Aorta (tissue), 5 donors: ENCODE measurements around the gene HYAL3. TPM values are rescaled to one million over a fixed set of nuclear protein-coding genes. Genes with fewer than 3 reads are reported as not detected.
"Not testable (repeated sequence)": the region's sequence is repeated elsewhere in the genome, so short reads cannot be mapped to it uniquely, and the experiment has no call there.

Experiments used
- ATAC-seq: fragments of 200-7000 bp; cut with Tn5 transposase; one replicate; pipeline ENCODE4 v1.9.1; 2022; ENCODE audit warnings: moderate library complexity; ENCODE audit not compliant: low FRiP score
- DNase-seq, 2 donors: peaks; one replicate each; pipeline ENCODE4 v3.0.0-alpha.2; 2020
- H3K27ac ChIP-seq, 2 donors: one replicate each; pipeline ENCODE4 v1.5.1; 2013; ENCODE audit warnings: low read length in 2 of 2, mild to moderate bottlenecking in 2 of 2, moderate library complexity in 2 of 2, control low read depth in 1 of 2, inconsistent platforms in 1 of 2, low read depth in 1 of 2
- H3K27me3 ChIP-seq, 2 donors: one replicate each; pipeline ENCODE4 v1.6.1; 2013; ENCODE audit warnings: control low read depth in 1 of 2, low read length in 1 of 2, mild to moderate bottlenecking in 1 of 2, moderate library complexity in 1 of 2; ENCODE audit not compliant: insufficient read depth in 2 of 2, control insufficient read depth in 1 of 2
- H3K36me3 ChIP-seq, 2 donors: one replicate each; pipeline ENCODE4 v1.6.1; 2013; ENCODE audit warnings: control low read depth in 1 of 2, low read length in 1 of 2, mild to moderate bottlenecking in 1 of 2; ENCODE audit not compliant: insufficient read depth in 2 of 2, control insufficient read depth in 1 of 2
- H3K4me1 ChIP-seq, 2 donors: one replicate each; pipeline ENCODE4 v1.6.1; 2013; ENCODE audit warnings: low read length in 2 of 2, control low read depth in 1 of 2, mild to moderate bottlenecking in 1 of 2, moderate library complexity in 1 of 2; ENCODE audit not compliant: insufficient read depth in 2 of 2, control insufficient read depth in 1 of 2
- H3K4me3 ChIP-seq, 2 donors: one replicate each; pipeline ENCODE4 v1.5.1; 2013; ENCODE audit warnings: low read length in 2 of 2, control low read depth in 1 of 2, mild to moderate bottlenecking in 1 of 2
- H3K9me3 ChIP-seq: one replicate; pipeline ENCODE4 v1.6.1; 2013; ENCODE audit warnings: mild to moderate bottlenecking, low read length; ENCODE audit not compliant: control insufficient read depth
- WGBS, 2 donors: extraction: QIAGEN DNeasy Blood & Tissue Kit; methylation state at CpG; one replicate each; pipeline ENCODE4 v1.1.7; 2013; 5-methylcytosine and 5-hydroxymethylcytosine counted together
- intact Hi-C, 2 donors: fragments of 100-400 bp; cut with DNase I; formaldehyde crosslinking; loops; one replicate each; pipeline versions ENCODE4 v1.14.2 to v1.15.0; 2022
- polyA plus RNA-seq, 2 donors: library from polyadenylated mRNA; stranded (reverse); fragments of 200-250 nt; gene quantifications; one replicate each; pipeline ENCODE4 v1.2.3, GENCODE V29; 2013
- total RNA-seq, 2 donors: library from RNA; stranded (reverse); fragmentation: NEBNext Ultra II Directional; extraction: Animal tissue kit (Norgen Biotek cat#: 25700); gene quantifications; one replicate each; pipeline ENCODE4 v1.2.1, GENCODE V29; 2021
- donor health status: healthy with polysubstance abuse.
- donor health status: Bipolar disorder and iron deficiency.
- donor health status: DM: no; HTN: no; CAD: no.
- donor health status: DM: no; HTN: no; CAD: no.
- donor health status: DM: yes; HTN: yes; CAD: no.

The HYAL3 gene
- total and polyA plus RNA-seq, 4 donors: 0.63 to 5.1 (median 2.5) TPM

DNA sequence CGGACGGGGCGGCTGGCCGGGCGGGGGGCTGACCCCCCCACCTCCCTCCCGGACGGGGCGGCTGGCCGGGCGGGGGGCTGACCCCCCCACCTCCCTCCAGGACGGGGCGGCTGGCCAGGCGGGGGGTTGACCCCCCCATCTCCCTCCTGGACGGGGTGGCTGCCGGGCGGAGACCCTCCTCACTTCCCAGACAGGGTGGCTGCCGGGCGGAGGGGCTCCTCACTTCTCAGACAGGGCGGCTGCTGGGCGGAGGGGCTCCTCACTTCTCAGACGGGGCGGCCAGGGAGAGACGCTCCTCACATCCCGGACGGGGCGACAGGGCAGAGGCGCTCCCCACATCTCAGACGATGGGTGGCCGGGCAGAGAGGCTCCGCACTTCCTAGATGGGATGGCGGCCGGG lies 12.8 kb upstream of the HYAL3 start:
- H3K36me3 ChIP-seq, H3K4me1 ChIP-seq, H3K27ac ChIP-seq, H3K4me3 ChIP-seq, H3K27me3 ChIP-seq, intact Hi-C loops, ATAC-seq, H3K9me3 ChIP-seq: not testable (repeated sequence)
- DNase-seq: peak in 1 of 2 donors; percentile 42
- 86 to 87% methylated on average over 13 to 32 of the region's 32 CpGs for WGBS, 2 donors

DNA sequence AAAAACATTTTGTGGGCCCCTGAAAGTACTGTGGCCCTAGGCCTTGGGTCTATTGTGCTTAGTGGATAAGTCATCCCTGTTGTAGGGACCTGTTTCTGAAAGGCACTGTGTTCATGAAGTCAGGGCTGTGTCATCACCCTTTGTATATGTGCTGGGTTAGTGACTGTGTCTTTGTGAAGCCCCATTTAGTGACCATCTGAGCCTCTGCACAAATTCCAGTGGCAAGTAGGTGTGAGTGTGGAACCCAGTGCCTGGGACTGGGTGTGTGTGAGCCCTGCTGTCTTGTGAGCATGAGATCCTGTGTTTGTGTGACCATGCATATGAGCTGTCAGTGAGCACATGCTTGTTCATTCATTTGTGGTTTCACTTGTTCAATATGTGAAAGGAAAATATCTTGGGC lies 5.4 kb upstream of the HYAL3 start:
- Histone ChIP-seq H3K4me1 (no peaks in the 10 kb centered on the region), H3K4me3 (no peak overlapping the region), H3K27ac (no peak overlapping the region), H3K27me3 (no peaks in the 10 kb centered on the region), H3K9me3 (no peaks in the 10 kb centered on the region), H3K36me3 (no peaks in the 10 kb centered on the region)
- no peak for ATAC-seq
- intact Hi-C loops: no loop called here
- DNase-seq: no peak

GRCh38 chr3:50303013-50303815 lies 4.0 kb upstream of the HYAL3 start, which contains the start of gene HYAL1:
HYAL1 (minus strand) TSS chr3:50303574; CDS start chr3:50302956, 618 bp downstream.
- 68 to 71% methylated on average over 14 of the region's 14 CpGs for WGBS, 2 donors
- H3K4me3 ChIP-seq: no peak within 1 kb of the TSS
- no peaks in the 10 kb centered on the region for H3K9me3 ChIP-seq
- H3K4me1 ChIP-seq: no peaks in the 10 kb centered on the region
- H3K36me3 ChIP-seq: no peaks in the 10 kb centered on the region
- no peak within 1 kb of the TSS for H3K27ac ChIP-seq
- intact Hi-C loops: no loop called here
- peak; percentile 28 for ATAC-seq
- DNase-seq: peak; percentile 57 to 83
- no peaks in the 10 kb centered on the region for H3K27me3 ChIP-seq

GRCh38 chr3:50302095-50303012 lies 3.1 kb upstream of the HYAL3 start:
- H3K27ac ChIP-seq: no peak overlapping the region
- no peaks in the 10 kb centered on the region for H3K9me3 ChIP-seq
- no peak for ATAC-seq
- WGBS, 2 donors: 86 to 89% methylated on average over 32 of the region's 32 CpGs
- no peaks in the 10 kb centered on the region for H3K36me3 ChIP-seq
- no peaks in the 10 kb centered on the region for H3K4me1 ChIP-seq
- H3K27me3 ChIP-seq: no peaks in the 10 kb centered on the region
- no peak overlapping the region for H3K4me3 ChIP-seq
- intact Hi-C loops: no loop called here
- DNase-seq: peak in 1 of 2 donors; percentile 48

DNA sequence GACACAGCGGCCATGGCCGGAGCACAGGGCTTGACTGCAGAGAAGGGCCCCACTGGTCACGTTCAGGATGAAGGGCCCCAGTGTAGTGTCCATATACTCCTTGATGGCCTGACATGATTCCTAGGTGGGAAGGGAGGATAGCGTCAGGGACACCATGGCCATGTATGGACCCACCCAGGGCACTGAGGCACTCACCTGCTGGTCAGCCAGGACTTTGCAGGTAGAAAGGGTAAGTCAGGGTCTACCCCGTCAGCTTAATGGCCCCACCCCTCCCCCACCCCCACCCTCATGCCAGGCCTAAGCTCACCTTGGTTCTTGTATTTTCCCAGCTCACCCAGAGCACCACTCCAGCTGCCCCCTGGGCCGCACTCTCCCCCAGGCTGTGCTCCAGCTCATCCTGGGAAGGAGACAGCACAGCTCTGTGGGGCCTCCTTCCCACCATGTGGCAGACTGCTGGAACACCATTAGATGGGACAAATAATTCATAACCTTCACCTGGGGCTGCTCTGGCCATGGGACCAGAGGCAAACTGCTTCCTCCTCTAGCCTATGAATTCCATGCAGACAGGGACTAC lies 1.6 kb upstream of the HYAL3 start:
- DNase-seq: no peak
- no peak overlapping the region for H3K4me3 ChIP-seq
- ATAC-seq: no peak
- WGBS, 2 donors: 86% methylated on average over 6 of the region's 6 CpGs
- H3K27me3 ChIP-seq: no peaks in the 10 kb centered on the region
- H3K36me3 ChIP-seq: no peaks in the 10 kb centered on the region
- intact Hi-C loops: no loop called here
- H3K9me3 ChIP-seq: no peaks in the 10 kb centered on the region
- no peak overlapping the region for H3K27ac ChIP-seq
- no peaks in the 10 kb centered on the region for H3K4me1 ChIP-seq

DNA sequence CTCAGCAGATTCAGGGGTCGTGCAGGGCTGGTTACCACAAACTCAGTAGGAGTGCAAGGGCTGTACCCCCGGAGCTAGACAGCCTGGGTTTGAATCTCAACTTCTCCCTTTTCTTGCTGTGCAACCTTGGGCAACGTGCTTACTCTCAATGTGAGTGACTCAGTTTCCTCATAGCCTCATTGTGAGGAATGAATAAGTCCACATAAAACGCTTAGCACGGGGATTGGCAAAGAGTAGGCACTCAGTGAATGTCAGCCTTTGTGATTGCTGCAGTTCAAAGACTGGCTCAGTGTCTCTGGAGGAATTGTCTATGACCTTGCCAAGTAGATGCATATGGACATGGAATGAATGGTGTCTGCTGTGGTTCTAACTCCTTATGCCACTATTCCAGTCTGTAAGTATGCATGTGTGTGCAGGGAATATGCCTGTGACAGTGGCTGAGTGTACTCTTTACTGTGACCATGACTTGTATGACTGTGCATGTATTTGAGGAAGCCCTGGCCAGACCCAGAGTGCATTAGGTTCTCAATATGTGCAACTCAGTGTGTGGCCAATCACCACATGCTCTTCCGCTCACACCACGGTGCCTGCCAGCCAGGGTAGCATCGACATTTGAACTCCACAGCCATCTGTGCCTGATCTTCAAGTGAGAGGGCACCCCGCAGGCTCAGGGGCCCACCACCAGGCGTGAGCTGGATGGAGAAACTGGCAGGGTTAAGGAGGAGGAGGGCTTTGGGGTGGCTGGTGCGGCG lies 900 bp upstream of the HYAL3 start:
- no peaks in the 10 kb centered on the region for H3K9me3 ChIP-seq
- 38 to 44% methylated on average over 12 of the region's 12 CpGs for WGBS, 2 donors
- peak overlapping the region; percentile 53 to 59 for H3K27ac ChIP-seq
- H3K4me1 ChIP-seq: no peaks in the 10 kb centered on the region
- no peaks in the 10 kb centered on the region for H3K27me3 ChIP-seq
- H3K4me3 ChIP-seq: peak overlapping the region in 1 of 2 donors; percentile 39
- intact Hi-C loops: no loop called here
- no peaks in the 10 kb centered on the region for H3K36me3 ChIP-seq
- ATAC-seq (no peak), DNase-seq (peak in 1 of 2 donors; percentile 71)

GRCh38 chr3:50299638-50299928 lies 378 bp upstream of the HYAL3 start:
- no peaks in the 10 kb centered on the region for H3K36me3 ChIP-seq
- no peak for DNase-seq
- H3K4me1 ChIP-seq: no peaks in the 10 kb centered on the region
- ATAC-seq: no peak
- intact Hi-C loops: no loop called here
- peak overlapping the region in 1 of 2 donors; percentile 39 for H3K4me3 ChIP-seq
- no peaks in the 10 kb centered on the region for H3K27me3 ChIP-seq
- H3K27ac ChIP-seq: peak overlapping the region; percentile 53 to 59
- 1% methylated on average over 12 of the region's 12 CpGs for WGBS, 2 donors
- H3K9me3 ChIP-seq: no peaks in the 10 kb centered on the region
